ENCODE measurements around the gene PPP1R3A.

GRCh38 chr7:113891828-113892227, 27.0 kb downstream of the PPP1R3A start:
- TF ChIP-seq GATA2 (IDR thresholded peaks at IDR 0.05; ENCODE audit: low read depth, low read length) (no peak), GATA3 (IDR thresholded peaks at IDR 0.05; ENCODE audit: low read depth, low read length) (no peak)
